ENCODE measurements around the gene SDC1. TPM values are rescaled to one million over a fixed set of nuclear protein-coding genes. Genes with fewer than 3 reads are reported as not detected.
A peak's percentile ranks its signal among the peaks of the same experiment; 100 is the strongest.

Gene SDC1
- total and polyA plus RNA-seq, 2 of the 8 experiments (the other 6 are each of a cell fraction or from before 2014, with no cell fraction given): 45.3 to 73.3 TPM

- peak; percentile 14; the same call in 1 of the 2 replicates for TF ChIP-seq PHF8 (conservative IDR thresholded peaks at IDR 0.05; ENCODE audit: low read depth, low read length)
- peak; percentile 36; the same call in 1 of the 2 replicates for TF ChIP-seq YY1 (IDR thresholded peaks at IDR 0.05; ENCODE audit: low read depth, low read length)
- peak; percentile 16 for TF ChIP-seq SAP30 (IDR thresholded peaks at IDR 0.05; ENCODE audit: insufficient read depth, insufficient replicate concordance, low read length)
- no peak for TF ChIP-seq TAF1 (IDR thresholded peaks at IDR 0.05; ENCODE audit: low read depth, low read length)
- no peak for TF ChIP-seq NANOG (IDR thresholded peaks at IDR 0.05; ENCODE audit: insufficient read depth, low read depth, low read length, poor library complexity, severe bottlenecking)
- TF ChIP-seq POLR2A (IDR thresholded peaks at IDR 0.05; ENCODE audit: control extremely low read depth in 1 of 2, low read depth in 2 of 2, low read length in 2 of 2): peak in 1 of 2 experiments; percentile 74; a peak in 2 of 3 replicates
- peak in 1 of 2 experiments; percentile 60; a peak in 1 of 4 replicates for TF ChIP-seq HDAC2 (IDR thresholded peaks at IDR 0.05; ENCODE audit: borderline replicate concordance in 1 of 2, low read depth in 2 of 2, low read length in 2 of 2)
Measured at GRCh38 chr2:20223407-20224163, 1.3 kb downstream of the SDC1 start (continued).
